GM12878 (cell line): Measurements from ENCODE around the gene TOE1. TPM values are rescaled to one million over a fixed set of nuclear protein-coding genes. Genes with fewer than 3 reads are reported as not detected.

ENCODE experiments used
- ATAC-seq: fragments of 200-7000 bp; cut with Tn5 transposase; 3 replicates; pipeline ENCODE4 v1.9.1; 2020; ENCODE audit warnings: mild to moderate bottlenecking, moderate library complexity
- BruUV-seq: library from RNA; stranded (reverse); fragments of 400-500 nt; replicated peaks from 2 replicates; lab custom pipeline; 2021; lab: Mats Ljungman, UMichigan
- CTCF ChIA-PET: fragments of 300-600 bp; sonication (Branson Sonifier 250); formaldehyde crosslinking; extraction: SDS; loops from one replicate; lab custom pipeline; 2021; ENCODE audit warnings: inconsistent platforms; lab: Yijun Ruan, JAX
- POLR2A ChIA-PET: fragments of 350-600 bp; formaldehyde crosslinking; extraction: SDS; loops from one replicate; lab custom pipeline; 2021; ENCODE audit warnings: inconsistent platforms; lab: Charles Lee
- RAD21 ChIA-PET: fragments of 300-600 bp; sonication (Branson Sonifier 250); formaldehyde crosslinking; loops from one replicate; lab custom pipeline; 2023; ENCODE audit warnings: antibody characterized with exemption; ENCODE audit not compliant: unreplicated experiment; lab: Charles Lee
- SMC1A ChIA-PET: fragments of 300-600 bp; sonication (Branson Sonifier 250); formaldehyde crosslinking; loops from one replicate; lab custom pipeline; 2023; ENCODE audit not compliant: unreplicated experiment, uncharacterized antibody; lab: Charles Lee
- DNase-seq: peaks from one replicate; pipeline ENCODE4 v3.0.0-alpha.2; 2011; ENCODE audit warnings: low read depth, low spot score
- FAIRE-seq: peaks from 3 replicates; lab custom pipeline; 2011; peaks lifted over from hg19 to GRCh38; lab: Jason Lieb, UNC
- H2AFZ ChIP-seq: 2 replicates; pipeline ENCODE4 v1.6.0; 2011; ENCODE audit warnings: low read depth, low read length, control low read depth; ENCODE audit not compliant: control insufficient read depth
- H3K27ac ChIP-seq: 2 replicates; pipeline ENCODE4 v1.5.1; 2011; ENCODE audit warnings: control low read depth; ENCODE audit not compliant: control insufficient read depth, insufficient read depth
- H3K27me3 ChIP-seq, 2 experiments: replicated peaks in 1 of 2; 2 replicates each; pipeline versions ENCODE4 v1.6.0 to v1.6.1; 2011; ENCODE audit warnings: low read length in 1 of 2; ENCODE audit not compliant: control insufficient read depth in 2 of 2, insufficient read depth in 2 of 2
- H3K36me3 ChIP-seq, 2 experiments: 2 replicates each; pipeline ENCODE4 v1.5.1; 2011; ENCODE audit warnings: low read length in 1 of 2; ENCODE audit not compliant: control insufficient read depth in 2 of 2, insufficient read depth in 2 of 2
- H3K4me1 ChIP-seq: 2 replicates; pipeline ENCODE4 v1.6.1; 2011; ENCODE audit warnings: mild to moderate bottlenecking, low read length, moderate library complexity, mixed read lengths; ENCODE audit not compliant: control insufficient read depth, insufficient read depth
- H3K4me2 ChIP-seq: 2 replicates; pipeline ENCODE4 v1.6.0; 2011; ENCODE audit warnings: control low read depth; ENCODE audit not compliant: control insufficient read depth, insufficient read depth
- H3K4me3 ChIP-seq: fragments of 200-600 bp; sonication (generic); 2 replicates; pipeline ENCODE4 v1.5.1; 2016
- H3K79me2 ChIP-seq: 2 replicates; pipeline ENCODE4 v1.6.0; 2011; ENCODE audit warnings: low read length; ENCODE audit not compliant: control insufficient read depth, insufficient read depth
- H3K9ac ChIP-seq: 2 replicates; pipeline ENCODE4 v1.8.0; 2011; ENCODE audit warnings: low read length, control low read depth, mixed read lengths; ENCODE audit not compliant: control insufficient read depth, insufficient read depth
- H3K9me3 ChIP-seq: replicated peaks from 3 replicates; pipeline ENCODE4 v1.5.1; 2011; ENCODE audit warnings: mild to moderate bottlenecking, low read length; ENCODE audit not compliant: control insufficient read depth, insufficient read depth
- H4K20me1 ChIP-seq: 2 replicates; pipeline ENCODE4 v1.6.0; 2011; ENCODE audit not compliant: control insufficient read depth, insufficient read depth
- GATAD2B ChIP-seq: fragments of 450-650 bp; conservative IDR thresholded peaks from 2 replicates; pipeline ENCODE4 v1.6.1; 2017; ENCODE audit warnings: low read depth, mild to moderate bottlenecking, moderate library complexity
- MLLT1 ChIP-seq: fragments of 450-650 bp; IDR thresholded peaks from 2 replicates; pipeline ENCODE4 v1.6.1; 2016; ENCODE audit warnings: mild to moderate bottlenecking
- SREBF1 ChIP-seq: IDR thresholded peaks from 2 replicates; pipeline ENCODE4 v1.6.1; 2012; ENCODE audit warnings: mild to moderate bottlenecking, low read length
- ZBTB4 ChIP-seq: fragments of 450-650 bp; formaldehyde crosslinking; IDR thresholded peaks from 2 replicates; pipeline ENCODE4 v1.4.0; 2022; ENCODE audit warnings: mild to moderate bottlenecking, moderate library complexity
- ZBTB40 ChIP-seq: fragments of 450-650 bp; IDR thresholded peaks from 2 replicates; pipeline ENCODE4 v1.6.1; 2016; ENCODE audit warnings: mild to moderate bottlenecking, moderate library complexity, borderline replicate concordance
- WGBS: methylation state at CpG from one replicate; pipeline ENCODE4 v1.1.6; 2016; ENCODE audit warnings: low lambda C conversion rate; ENCODE audit not compliant: insufficient replicate concordance, insufficient coverage; ENCODE audit errors: missing lambda C conversion rate; 5-methylcytosine and 5-hydroxymethylcytosine counted together
- in situ Hi-C: fragments of 300-500 bp; cut with MboI; formaldehyde crosslinking; loops from 9 replicates; pipeline ENCODE4 v1.14.3; 2018; ENCODE audit warnings: mixed read lengths
- intact Hi-C: fragments of 100-400 bp; cut with micrococcal nuclease; formaldehyde crosslinking; loops from one replicate; pipeline ENCODE4 v1.14.2; 2022; ENCODE audit not compliant: unreplicated experiment
- polyA plus RNA-seq, 11 experiments: library from polyadenylated mRNA; depleted of rRNA in 4 of 11; unstranded in 6 of 11; stranded (reverse) in 5 of 11; fragments of >200 nt; fragmentation: Nextera tagmentation in 4 of 11; fragmentation: Illumina TruSeq in 1 of 11; extraction: Ambion mirVana in 4 of 11; extraction: Trizol in 1 of 11; gene quantifications; 1 replicate in 1 of 11; 2 replicates in 10 of 11; pipeline versions ENCODE4 v1.2.1 to v1.2.3, GENCODE V29; 2011 to 2016; ENCODE audit warnings: inconsistent platforms in 2 of 11, missing spikeins in 2 of 11, low read depth in 1 of 11
- total RNA-seq, 4 experiments: library from RNA; depleted of rRNA in 3 of 4; stranded (reverse); fragments of >200 nt in 3 of 4; fragmentation: Illumina TruSeq in 1 of 4; extraction: Trizol in 1 of 4; gene quantifications; 2 replicates each; pipeline versions ENCODE4 v1.2.1 to v1.2.3, GENCODE V29; 2013 to 2021

The TOE1 gene
- total and polyA plus RNA-seq, 10 of the 15 experiments (the other 5 are each of a cell fraction or from before 2014, with no cell fraction given): 22.7 to 38.0 (median 33.3) TPM

GRCh38 chr1:45305231-45305630, 34.7 kb upstream of the TOE1 start:
- H3K4me3 ChIP-seq: no peak overlapping the region
- ChIA-PET SMC1A (interaction anchor here (0.6 to 7.3 kb wide), 13 partner anchors 10 to 485 kb away, joined by 3 to 88 read pairs (median 4); partner anchors contain the start of genes CCDC163, HPDL, MMACHC and MUTYH), CTCF (interaction anchor here (0.8 to 10.7 kb wide), 12 partner anchors 10 to 576 kb away, joined by 3 to 153 read pairs (median 4); partner anchors contain the start of genes HECTD3, MUTYH, TESK2 and TOE1), RAD21 (interaction anchor here (0.8 to 10.1 kb wide), 11 partner anchors 9 to 575 kb away, joined by 3 to 146 read pairs (median 5); partner anchors contain the start of genes CCDC163, HPDL, MMACHC and MUTYH), POLR2A (interaction anchor here (0.6 to 6.4 kb wide), 16 partner anchors 10 to 871 kb away, joined by 3 to 98 read pairs (median 4); partner anchors contain the start of genes BTBD19, MUTYH, PLK3 and TOE1)
- 81% methylated on average over 10 of the region's 10 CpGs for WGBS
- no peak overlapping the region; the same call in 1 of the 2 replicates for H2AFZ ChIP-seq
- no peaks in the 10 kb centered on the region for H3K27me3 ChIP-seq
- peak overlapping the region; percentile 95 for H3K27ac ChIP-seq
- peaks cover 7% of the 10 kb centered on the region for H3K79me2 ChIP-seq
- peaks cover 18% of the 10 kb centered on the region for H3K4me1 ChIP-seq
- intact Hi-C loops (loop anchor here (1.0 kb wide), 1 partner anchor 188 kb away; no protein-coding TSS in a partner anchor), in situ Hi-C loops (no loop called here)
- H3K9ac ChIP-seq: peak overlapping the region; percentile 91; the same call in 1 of the 2 replicates
- DNase-seq (no peak), ATAC-seq (no peak), FAIRE-seq (no peak)
- peak overlapping the region; percentile 87 for H3K4me2 ChIP-seq
- TF ChIP-seq ZBTB4 (CRISPR knock-in tag): no peak
- TF ChIP-seq SREBF1: no peak
- no peak for TF ChIP-seq GATAD2B
- peak; percentile 59 for TF ChIP-seq ZBTB40
- peak; percentile 99 for TF ChIP-seq MLLT1
- no peaks in the 10 kb centered on the region for H4K20me1 ChIP-seq
- H3K9me3 ChIP-seq: no peaks in the 10 kb centered on the region
- no TSS peak for BruUV-seq
- no peaks in the 10 kb centered on the region for H3K36me3 ChIP-seq
